Measurements from ENCODE around the gene PTPRT.

Gene PTPRT

GRCh38 chr20:42763015-42763414, 426.7 kb downstream of the PTPRT start:
- no peak for DNase-seq (ENCODE audit: low read depth)
- no peak overlapping the region for H3K4me3 ChIP-seq (ENCODE audit: control insufficient read depth, low read depth, low read length)
- TF ChIP-seq CTCF (conservative IDR thresholded peaks at IDR 0.05; ENCODE audit: control insufficient read depth, insufficient read depth, low read depth, low read length): no peak

- TF ChIP-seq CTCF (conservative IDR thresholded peaks at IDR 0.05; ENCODE audit: control insufficient read depth, insufficient read depth, low read depth, low read length): no peak
- H3K4me3 ChIP-seq (ENCODE audit: control insufficient read depth, low read depth, low read length): no peak overlapping the region
- no peak for DNase-seq (ENCODE audit: low read depth)
Measured at GRCh38 chr20:42756991-42757390, 432.7 kb downstream of the PTPRT start.

GRCh38 chr20:42754706-42755105, 435.0 kb downstream of the PTPRT start:
- DNase-seq (ENCODE audit: low read depth): no peak
- H3K4me3 ChIP-seq (ENCODE audit: control insufficient read depth, low read depth, low read length): no peak overlapping the region
- no peak for TF ChIP-seq CTCF (conservative IDR thresholded peaks at IDR 0.05; ENCODE audit: control insufficient read depth, insufficient read depth, low read depth, low read length)

- DNase-seq (ENCODE audit: low read depth): no peak
- TF ChIP-seq CTCF (conservative IDR thresholded peaks at IDR 0.05; ENCODE audit: control insufficient read depth, insufficient read depth, low read depth, low read length): no peak
- H3K4me3 ChIP-seq (ENCODE audit: control insufficient read depth, low read depth, low read length): no peak overlapping the region
Measured at GRCh38 chr20:42752620-42753019, 437.1 kb downstream of the PTPRT start.

GRCh38 chr20:42749556-42749955, 440.1 kb downstream of the PTPRT start:
- H3K4me3 ChIP-seq (ENCODE audit: control insufficient read depth, low read depth, low read length): no peak overlapping the region
- no peak for DNase-seq (ENCODE audit: low read depth)
- TF ChIP-seq CTCF (conservative IDR thresholded peaks at IDR 0.05; ENCODE audit: control insufficient read depth, insufficient read depth, low read depth, low read length): no peak

GRCh38 chr20:42747765-42748411, 441.8 kb downstream of the PTPRT start:
- TF ChIP-seq CTCF (conservative IDR thresholded peaks at IDR 0.05; ENCODE audit: control insufficient read depth, insufficient read depth, low read depth, low read length): no peak
- DNase-seq (ENCODE audit: low read depth): no peak
- no peak overlapping the region for H3K4me3 ChIP-seq (ENCODE audit: control insufficient read depth, low read depth, low read length)
